Brain microvascular endothelial cell (primary cell): ENCODE results near the gene OASL.
A peak's percentile ranks its signal among the peaks of the same experiment; 100 is the strongest.

Source experiments
- DNase-seq: peaks from one replicate; pipeline ENCODE4 v3.0.0-alpha.2; 2020
- H3K27ac ChIP-seq: fragments of 250-450 bp; sonication (Bioruptor Pico); 2 replicates; pipeline ENCODE4 v1.5.1; 2020; ENCODE audit warnings: mild to moderate bottlenecking, moderate library complexity
- H3K27me3 ChIP-seq: fragments of 250-450 bp; sonication (Bioruptor Pico); replicated peaks from 2 replicates; pipeline ENCODE4 v1.5.1; 2020; ENCODE audit warnings: mild to moderate bottlenecking
- H3K36me3 ChIP-seq: fragments of 250-450 bp; sonication (Bioruptor Pico); replicated peaks from 2 replicates; pipeline ENCODE4 v1.5.1; 2020; ENCODE audit warnings: mild to moderate bottlenecking
- H3K4me3 ChIP-seq: 2 replicates; pipeline ENCODE4 v1.5.1; 2011; ENCODE audit warnings: low read depth, mild to moderate bottlenecking, control low read depth, low read length, moderate library complexity
- in situ Hi-C: cut with HindIII; loops from 2 replicates; pipeline ENCODE4 v1.10.0; 2017; ENCODE audit warnings: low sequenced_read_pairs, low pct_ligation_motif_present
- TF ChIP-seq, protein P1 (sequence below): IDR thresholded peaks from 2 replicates; pipeline ENCODE4 v1.5.1; 2011; ENCODE audit warnings: low read depth, mild to moderate bottlenecking, moderate library complexity, low read length, control low read depth, inconsistent platforms; ENCODE audit errors: missing control alignments

The OASL gene

DNA sequence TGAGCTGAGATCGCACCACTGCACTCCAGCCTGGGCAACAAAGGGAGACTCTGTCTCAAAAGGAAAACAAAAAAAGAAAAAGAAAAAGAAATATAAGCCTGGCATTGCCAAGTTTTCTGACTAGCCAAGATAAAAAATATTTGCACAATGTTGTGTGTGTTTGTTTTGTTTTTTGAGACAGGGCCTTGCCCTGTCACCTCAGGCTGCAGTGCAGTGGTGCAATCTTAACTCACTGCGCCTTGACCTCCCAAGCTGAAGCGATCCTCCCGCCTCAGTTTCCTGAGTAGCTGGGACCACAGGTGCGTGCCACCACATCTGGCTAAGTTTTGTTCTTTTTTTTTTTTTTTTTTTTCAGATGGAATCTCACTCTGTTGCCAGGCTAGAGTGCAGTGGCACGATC lies 17.3 kb downstream of the OASL start:
- in situ Hi-C loops, result no loop called here
- no peak for DNase-seq
- TF ChIP-seq, protein P1, sequence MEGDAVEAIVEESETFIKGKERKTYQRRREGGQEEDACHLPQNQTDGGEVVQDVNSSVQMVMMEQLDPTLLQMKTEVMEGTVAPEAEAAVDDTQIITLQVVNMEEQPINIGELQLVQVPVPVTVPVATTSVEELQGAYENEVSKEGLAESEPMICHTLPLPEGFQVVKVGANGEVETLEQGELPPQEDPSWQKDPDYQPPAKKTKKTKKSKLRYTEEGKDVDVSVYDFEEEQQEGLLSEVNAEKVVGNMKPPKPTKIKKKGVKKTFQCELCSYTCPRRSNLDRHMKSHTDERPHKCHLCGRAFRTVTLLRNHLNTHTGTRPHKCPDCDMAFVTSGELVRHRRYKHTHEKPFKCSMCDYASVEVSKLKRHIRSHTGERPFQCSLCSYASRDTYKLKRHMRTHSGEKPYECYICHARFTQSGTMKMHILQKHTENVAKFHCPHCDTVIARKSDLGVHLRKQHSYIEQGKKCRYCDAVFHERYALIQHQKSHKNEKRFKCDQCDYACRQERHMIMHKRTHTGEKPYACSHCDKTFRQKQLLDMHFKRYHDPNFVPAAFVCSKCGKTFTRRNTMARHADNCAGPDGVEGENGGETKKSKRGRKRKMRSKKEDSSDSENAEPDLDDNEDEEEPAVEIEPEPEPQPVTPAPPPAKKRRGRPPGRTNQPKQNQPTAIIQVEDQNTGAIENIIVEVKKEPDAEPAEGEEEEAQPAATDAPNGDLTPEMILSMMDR, result no peak
- Histone ChIP-seq H3K4me3 (no peak overlapping the region), H3K27me3 (no peaks in the 10 kb centered on the region), H3K27ac (no peak overlapping the region), H3K36me3 (no peaks in the 10 kb centered on the region)

DNA sequence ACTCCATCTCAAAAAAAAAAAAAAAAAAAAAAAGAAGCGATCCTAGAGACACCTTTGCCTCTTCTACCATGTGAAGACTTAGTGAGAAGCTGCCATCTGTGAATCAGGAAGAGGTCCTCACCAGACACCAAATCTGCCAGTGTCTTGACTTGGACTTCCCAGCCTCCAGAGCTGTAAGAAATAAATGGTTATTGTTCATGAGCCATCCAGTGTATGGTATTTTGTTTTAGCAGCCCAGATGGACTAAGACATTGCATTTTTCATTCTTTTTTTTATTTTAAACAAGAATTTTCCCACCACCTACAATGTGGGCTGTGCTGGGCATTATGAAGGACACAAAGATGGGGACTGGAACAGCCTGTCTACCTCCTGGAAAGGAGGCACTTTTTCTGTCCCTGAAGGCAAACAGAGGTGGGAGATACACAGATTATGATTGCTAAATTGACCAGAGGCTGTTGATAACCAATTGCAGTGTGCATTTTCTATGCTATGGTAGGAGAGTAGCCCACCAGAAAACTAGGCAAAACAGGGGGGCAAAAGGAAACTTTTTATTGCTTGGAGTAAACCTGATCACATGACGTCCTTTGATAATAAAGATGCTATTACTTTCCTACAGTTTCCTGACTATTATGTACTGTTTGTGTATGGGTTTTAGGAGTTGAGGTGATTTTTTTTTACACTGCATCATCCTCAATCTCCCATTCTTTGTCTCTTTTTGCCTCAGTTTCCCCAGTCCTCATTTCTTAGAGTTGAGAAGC lies 20.0 kb downstream of the OASL start:
- Histone ChIP-seq H3K36me3 (no peaks in the 10 kb centered on the region), H3K4me3 (no peak overlapping the region), H3K27me3 (no peaks in the 10 kb centered on the region), H3K27ac (no peak overlapping the region)
- TF ChIP-seq, protein P1, result no peak
- no peak for DNase-seq
- in situ Hi-C loops, result no loop called here

DNA sequence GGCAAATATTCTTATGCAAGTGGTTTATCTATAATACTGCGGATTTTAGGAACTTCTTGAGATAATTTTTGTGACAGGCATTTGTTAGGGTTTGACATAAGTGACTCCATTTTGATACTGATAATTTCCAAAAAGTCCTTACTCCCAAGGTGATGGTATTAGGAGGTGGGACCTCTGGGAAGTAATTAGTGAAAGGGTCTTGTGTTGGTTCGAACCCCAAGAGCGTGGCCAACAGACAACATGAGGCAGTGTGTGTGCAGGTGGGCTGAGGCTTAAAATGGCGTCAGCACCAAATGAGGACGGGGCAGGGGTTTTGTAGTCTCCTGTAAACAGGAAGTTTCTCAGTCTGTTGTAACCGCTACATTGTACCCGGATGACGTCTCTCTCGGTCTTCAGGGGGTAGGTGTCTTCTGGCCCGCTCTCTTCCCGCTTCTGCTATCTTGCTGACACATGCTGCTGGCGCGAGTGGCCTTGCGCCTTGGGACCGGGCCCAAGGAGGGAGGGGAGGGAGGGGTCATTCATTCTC lies 21.0 kb downstream of the OASL start:
- Histone ChIP-seq H3K27ac (no peak overlapping the region), H3K36me3 (no peaks in the 10 kb centered on the region), H3K4me3 (no peak overlapping the region), H3K27me3 (no peaks in the 10 kb centered on the region)
- in situ Hi-C loops, result no loop called here
- TF ChIP-seq, protein P1, result no peak
- no peak for DNase-seq

DNA sequence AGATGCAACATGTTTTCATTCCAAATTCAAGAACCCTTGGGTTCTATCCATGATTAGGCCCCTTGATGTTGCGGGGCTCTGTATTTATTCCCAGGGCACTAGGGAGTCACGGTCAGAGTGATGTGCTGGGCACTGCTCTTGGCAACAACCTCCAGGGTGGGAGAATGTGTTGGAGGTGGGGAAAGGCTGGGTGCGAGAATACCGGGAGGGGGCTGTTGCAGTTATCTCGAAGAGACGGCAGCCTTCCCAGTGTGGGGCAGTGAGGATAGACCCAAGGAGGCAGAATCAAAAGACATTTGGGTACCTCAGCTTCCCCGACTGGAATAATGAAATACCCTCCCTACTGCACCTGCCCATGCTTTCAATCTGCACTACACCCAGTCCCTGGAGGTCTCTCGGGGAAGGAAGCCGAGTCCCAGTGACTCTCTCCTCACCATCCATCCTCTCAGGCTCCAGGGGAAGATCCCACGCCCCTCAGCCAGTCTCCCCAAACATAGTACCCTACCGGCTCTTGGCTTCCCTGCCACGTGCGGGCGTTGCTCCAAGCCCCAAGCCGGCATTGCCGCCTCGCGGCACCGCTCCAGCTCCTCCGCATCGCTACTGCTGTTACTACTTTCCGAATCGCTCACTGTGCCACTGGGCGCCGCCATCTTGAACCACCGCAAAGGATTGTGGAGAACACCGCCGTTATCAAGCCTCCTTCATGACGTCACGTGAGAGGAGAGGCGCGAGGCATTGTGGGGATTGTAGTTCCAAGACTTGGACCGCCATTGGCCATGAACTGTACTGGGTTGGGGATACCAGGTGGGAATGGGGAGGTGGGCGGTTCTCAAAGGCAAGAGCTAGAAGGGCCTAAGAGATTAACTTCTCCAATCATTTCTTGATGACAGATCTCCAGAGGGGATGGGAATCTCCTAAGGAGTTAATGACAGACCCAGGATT lies 22.9 kb downstream of the OASL start, which contains the start of gene C12orf43:
Gene C12orf43, minus strand, starts transcription at position 663 of the 942 bp plus-strand sequence. Its CDS starts 13 bp downstream, at position 650.
- TF ChIP-seq, protein P1, result no peak
- no peaks in the 10 kb centered on the region for H3K27me3 ChIP-seq
- in situ Hi-C loops, result no loop called here
- peak; percentile 93 for DNase-seq
- peak within 1 kb of the TSS; percentile 45 for H3K27ac ChIP-seq
- H3K4me3 ChIP-seq, result peak within 1 kb of the TSS; percentile 88
- no peaks in the 10 kb centered on the region for H3K36me3 ChIP-seq

DNA sequence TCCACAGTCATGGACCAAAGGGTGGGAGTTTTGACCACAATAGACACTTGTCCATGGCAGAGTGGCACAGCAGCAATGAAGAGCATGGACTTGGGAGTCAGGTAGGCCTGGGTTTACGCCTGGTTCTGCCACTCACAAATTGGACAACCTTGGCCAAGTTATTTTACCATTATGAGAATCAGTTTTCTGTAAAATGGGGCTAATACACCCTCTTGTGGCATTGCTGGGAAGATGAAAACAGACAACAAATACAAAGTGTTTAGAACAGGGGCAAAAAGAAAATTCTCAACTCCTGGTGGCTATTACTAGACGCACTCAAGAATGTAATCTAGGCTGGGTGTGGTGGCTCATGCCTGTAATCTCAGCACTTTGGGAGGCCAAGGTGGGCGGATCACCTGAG lies 25.3 kb downstream of the OASL start:
- DNase-seq, result no peak
- in situ Hi-C loops, result no loop called here

More for the DNA sequence above, 25.3 kb downstream of the OASL start:
- TF ChIP-seq, protein P1, result no peak
- Histone ChIP-seq H3K27ac (no peak overlapping the region), H3K4me3 (no peak overlapping the region), H3K36me3 (peaks cover 13% of the 10 kb centered on the region), H3K27me3 (no peaks in the 10 kb centered on the region)
